Measurements from ENCODE around the gene FAM131C.
"Not testable (repeated sequence)": the region's sequence is repeated elsewhere in the genome, so short reads cannot be mapped to it uniquely, and the experiment has no call there.

Gene FAM131C

DNA sequence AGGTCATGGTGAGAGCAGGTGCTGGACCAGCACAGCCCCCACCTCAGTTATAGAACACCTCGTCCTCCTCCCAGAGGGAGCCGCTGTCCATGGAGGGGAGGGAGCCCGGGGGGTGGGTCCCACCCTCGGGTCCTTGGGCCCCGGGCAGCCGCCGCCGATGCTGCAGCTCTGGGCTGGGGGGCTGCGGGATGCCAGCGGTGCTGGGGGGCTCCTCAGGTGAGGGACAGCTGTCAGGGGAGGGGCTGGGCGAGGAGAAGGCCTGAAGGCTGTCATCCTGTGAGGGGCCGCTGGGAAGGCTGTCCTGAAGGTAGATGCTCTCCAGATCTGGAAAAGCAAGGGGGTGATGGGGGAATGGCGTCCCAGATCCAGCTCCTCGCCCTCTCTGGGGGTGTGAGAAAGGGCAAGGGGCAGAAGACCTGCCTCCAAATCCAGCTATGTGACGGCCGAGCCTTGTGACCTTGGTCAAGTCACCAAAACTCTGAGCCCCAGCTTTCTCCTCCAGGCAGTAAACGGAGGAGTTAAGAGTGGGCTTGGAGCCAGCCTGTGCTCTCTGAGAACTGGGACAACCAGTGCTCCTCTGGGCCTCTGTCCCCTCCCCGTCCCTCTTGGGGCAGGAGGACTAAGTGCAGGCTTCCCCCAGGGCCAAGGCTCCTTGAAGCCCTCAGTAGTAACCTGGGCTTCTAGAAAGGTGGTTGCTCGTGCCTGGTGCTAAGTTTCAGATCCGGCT, 14.9 kb downstream of the FAM131C start:
- DNase-seq (ENCODE audit: low read depth) = not testable (repeated sequence)

DNA sequence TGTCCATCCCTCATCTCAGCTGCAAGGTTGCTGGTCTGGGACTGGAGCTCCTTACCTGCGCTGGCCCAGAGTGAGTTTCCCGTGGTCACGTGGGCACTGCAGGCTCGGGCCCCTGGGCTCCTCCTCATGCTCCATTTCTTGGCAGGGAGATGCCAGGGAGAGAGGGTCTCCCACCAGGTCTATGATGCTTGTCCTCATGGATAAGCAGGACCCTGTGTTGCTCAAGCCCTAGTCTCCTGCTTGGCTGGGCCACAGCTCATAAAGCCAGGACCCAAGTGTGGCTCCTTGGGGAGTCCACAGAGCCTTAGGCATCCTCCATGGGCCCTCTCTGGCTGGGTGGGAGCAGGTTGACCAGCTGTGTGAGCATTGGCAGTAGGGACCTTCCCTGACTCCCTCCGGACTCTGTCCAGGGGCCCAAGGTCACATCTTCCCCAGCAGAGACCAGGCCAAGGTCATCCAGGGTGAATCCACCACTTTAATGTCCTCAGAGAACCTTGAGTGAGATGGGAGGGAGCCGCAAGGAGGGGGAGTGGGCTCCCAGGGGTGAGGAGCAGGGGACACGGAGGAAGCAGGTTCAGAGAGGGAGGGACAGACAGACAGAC, 16.0 kb downstream of the FAM131C start:
- DNase-seq (ENCODE audit: low read depth) = not testable (repeated sequence)

DNA sequence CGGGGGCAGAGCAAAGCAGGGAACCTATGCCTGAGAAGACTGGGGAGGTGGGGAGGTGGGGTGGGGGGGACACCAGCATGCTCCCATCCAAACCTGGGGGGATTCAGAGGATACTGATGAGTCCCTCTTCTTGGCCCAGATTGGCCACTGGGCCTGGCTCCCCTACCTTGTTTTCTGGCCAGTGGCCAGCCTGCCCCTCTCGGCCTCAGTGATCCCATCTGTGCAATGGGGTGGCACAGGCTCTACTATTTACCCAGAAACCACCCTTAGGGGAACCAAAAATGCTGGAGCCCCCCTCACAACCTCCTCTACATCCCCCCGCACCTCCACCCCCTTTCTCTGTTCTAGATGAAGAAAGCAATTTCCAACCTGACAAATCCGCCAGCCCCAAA, 16.9 kb downstream of the FAM131C start:
- not testable (repeated sequence) for DNase-seq (ENCODE audit: low read depth)

DNA sequence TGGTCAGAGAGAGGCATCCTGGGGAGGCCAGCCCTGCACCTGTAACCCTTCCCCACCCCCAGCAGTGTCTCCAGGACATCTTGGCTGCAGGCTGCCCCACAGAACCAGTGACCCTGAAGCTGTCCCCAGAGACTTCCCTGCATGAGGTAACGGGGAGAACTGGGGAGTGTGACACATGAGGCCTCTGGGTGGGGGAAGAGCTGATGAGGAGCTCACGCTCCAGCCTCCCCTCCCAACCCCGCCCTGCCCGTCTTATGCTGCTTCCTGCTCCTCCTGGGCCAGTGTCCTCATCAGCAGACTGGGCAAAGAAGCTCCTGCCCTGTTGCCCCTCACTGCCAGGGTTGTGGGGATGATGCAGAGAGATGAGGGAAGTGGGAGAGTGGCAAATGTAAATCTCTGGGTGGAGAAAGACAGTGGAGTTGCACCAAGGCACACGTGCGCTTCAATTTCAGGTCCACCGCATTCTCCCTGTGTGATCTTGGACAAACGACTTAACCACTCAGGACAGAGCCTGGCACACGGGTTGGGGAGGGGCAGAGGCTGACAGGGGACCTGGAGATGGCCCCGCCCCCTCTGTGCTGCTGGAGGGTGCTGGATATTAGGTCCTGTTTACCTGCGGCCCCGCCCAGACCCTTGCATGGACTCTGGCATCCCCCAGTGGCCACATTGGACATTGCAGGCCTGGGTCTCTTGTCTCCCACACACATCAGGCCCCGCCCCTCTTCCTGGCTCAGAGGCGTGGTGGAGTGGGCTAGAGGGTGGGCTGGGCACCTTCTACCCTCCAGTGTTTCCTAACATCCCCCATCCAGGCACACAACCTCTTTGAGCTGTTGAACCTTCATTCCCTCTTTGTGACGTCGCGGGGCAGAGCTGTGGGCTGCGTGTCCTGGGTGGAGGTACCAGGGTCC, 17.6 kb downstream of the FAM131C start:
- peak; percentile 83 for DNase-seq (ENCODE audit: low read depth)

DNA sequence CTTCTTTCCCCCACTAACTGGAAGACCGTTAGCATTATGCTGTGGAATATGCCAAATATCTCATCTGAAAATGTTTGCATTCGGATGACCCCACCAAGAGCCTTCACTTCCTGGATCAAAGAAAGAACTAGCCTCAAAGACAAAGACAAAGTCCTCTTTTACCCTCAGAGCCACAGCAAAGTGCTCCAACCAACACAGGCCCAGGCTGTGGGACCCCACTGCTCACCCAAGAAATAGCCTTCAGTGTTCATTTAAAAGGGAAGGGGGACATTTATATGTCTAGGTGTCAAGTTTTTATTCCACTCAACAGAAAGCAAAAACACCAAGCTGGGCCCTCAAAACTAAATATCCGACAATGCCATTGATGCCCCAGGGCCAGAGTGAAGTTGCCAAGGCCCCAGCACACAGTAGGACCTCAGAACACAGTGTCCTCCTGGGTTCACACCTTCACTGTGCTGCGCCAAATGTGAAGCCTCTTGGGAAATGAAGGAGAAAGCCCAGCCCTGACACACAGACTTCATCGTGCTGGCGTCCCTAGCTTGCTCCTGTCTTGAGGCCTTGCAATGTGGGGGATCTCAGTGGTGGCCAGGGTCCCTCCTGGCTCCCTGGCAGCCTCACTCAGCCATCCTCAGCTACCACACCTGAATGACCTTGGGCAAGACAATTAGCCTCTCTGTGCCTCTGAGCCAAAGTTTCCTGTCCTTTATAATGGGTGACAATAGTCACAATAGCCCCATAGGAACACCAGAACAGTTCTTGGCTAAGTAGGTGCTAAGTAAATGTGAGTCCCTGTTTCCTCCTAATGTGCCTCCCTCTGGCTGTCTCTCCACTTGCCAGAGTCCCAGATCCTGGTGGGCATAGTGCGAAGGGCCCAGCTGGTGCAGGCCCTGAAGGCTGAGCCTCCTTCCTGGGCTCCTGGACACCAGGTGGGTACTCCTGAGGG, 18.6 kb downstream of the FAM131C start:
- DNase-seq (ENCODE audit: low read depth) = no peak

DNA sequence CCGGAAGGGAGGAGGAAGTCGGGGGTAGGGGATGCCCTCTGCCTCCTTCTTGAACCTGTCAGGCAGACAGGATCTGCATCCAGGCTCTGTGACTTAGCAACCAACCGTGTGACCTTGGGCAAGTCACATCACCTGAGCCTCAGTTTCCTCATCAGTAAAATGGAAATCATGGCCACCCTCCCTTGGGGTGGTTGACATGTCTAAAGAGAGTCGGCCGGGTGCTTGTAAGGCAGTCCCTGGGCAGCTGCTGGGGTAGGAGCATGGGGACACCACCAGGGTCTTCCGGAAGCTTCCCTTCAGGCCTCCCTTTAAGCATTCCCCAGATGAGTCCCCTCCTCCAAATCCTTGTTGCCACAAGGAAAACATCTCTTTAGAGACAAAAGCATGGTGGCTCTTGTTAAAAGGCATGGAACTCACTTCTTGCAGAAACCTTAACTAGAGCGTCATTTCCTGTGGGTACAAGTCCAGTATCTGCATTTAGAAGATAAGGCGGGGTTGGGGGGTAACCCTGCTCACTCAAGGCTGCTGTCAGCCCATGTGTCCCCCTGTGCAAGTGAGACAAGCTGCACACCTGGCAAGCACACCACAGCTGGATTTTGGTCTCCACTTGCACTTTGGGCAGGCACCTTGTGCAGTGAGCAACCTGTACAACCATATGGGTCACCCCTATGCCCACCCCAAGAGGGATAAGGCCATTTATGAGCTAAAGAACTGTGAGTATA, 19.5 kb downstream of the FAM131C start:
- no peak for DNase-seq (ENCODE audit: low read depth)

DNA sequence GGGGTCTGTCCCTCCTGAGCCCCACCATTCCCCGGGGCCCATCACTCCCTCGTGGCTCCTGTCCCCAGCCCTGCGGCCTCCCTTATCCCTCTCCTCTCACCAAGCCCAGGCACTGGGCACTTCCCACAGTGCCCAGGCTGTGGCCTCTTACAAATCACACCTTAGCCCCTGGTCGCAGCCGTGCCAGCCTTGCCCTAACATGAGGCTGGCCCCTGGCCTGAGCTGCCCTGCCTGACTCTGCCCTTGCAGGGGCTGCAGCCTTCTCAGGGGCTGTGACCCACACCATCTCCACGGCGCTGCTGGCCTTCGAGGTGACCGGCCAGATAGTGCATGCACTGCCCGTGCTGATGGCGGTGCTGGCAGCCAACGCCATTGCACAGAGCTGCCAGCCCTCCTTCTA, 21.5 kb downstream of the FAM131C start:
- not testable (repeated sequence) for DNase-seq (ENCODE audit: low read depth)

DNA sequence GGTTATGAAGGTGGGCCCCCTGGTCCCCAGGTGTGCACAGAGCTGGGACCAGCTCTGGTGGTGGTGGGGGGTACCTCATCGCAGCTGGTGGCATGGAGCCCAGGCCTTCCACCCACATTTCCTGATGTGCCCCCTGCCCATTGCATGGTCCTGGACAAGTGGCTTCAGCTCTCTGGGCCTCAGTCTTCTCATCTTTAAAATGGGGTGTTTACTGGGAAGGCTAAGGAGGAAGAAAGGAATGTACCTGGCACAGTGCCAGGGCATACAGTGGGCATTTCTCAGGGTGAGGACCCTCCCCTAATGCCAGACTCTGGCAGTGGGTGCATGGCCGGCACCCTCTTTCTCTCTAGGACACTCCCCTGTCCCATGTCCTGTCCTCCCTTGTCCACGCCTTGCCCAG, 22.4 kb downstream of the FAM131C start:
- no peak for DNase-seq (ENCODE audit: low read depth)

DNA sequence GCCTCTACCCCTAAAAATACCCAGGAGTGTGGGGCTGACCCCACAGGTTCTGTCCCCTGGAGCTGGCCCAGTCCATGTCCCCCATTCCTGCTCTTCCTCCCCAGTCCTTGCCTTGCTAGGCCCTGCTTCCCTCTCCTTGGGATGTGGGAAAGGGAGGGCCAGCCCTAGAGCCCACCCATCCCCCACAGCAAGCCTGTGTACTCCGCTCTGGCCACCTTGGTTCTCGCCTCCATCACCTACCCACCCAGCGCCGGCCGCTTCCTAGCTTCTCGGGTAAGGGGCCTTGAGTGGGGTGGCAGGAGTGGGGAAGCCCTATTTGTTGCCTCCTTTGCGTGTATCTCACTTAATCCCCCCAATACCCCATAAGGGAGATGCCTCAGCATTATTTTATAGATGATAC, 23.1 kb downstream of the FAM131C start:
- DNase-seq (ENCODE audit: low read depth) = no peak

DNA sequence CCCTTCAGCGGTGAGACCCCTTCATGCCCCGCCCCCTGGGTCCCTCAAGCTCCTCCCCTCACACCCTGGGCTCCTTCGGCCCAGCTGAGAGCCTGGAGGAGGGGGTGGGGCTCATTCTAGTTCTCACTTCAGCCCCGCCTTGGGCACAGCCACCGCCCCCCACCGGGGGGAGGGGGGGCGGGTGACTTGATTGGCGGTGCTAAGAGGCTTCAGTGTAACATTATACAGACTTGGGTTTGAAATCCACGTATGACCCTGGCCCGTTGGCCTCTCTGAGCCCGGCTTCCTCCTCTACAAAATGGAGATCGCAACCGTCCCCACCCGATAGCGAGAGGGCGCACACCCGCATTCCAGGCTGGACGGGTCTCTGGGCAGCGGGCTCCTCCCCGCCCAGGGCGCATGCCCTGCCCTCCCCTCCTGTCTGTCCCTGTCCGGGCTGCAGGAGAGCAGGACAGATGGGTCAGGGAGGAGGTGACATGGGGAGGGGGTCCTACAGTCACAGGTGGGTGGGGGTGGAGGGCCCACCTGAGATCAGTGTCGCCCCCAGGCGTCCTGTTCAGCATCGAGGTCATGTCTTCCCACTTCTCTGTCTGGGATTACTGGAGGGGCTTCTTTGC, 24.8 kb downstream of the FAM131C start:
- peak; percentile 28 for DNase-seq (ENCODE audit: low read depth)

DNA sequence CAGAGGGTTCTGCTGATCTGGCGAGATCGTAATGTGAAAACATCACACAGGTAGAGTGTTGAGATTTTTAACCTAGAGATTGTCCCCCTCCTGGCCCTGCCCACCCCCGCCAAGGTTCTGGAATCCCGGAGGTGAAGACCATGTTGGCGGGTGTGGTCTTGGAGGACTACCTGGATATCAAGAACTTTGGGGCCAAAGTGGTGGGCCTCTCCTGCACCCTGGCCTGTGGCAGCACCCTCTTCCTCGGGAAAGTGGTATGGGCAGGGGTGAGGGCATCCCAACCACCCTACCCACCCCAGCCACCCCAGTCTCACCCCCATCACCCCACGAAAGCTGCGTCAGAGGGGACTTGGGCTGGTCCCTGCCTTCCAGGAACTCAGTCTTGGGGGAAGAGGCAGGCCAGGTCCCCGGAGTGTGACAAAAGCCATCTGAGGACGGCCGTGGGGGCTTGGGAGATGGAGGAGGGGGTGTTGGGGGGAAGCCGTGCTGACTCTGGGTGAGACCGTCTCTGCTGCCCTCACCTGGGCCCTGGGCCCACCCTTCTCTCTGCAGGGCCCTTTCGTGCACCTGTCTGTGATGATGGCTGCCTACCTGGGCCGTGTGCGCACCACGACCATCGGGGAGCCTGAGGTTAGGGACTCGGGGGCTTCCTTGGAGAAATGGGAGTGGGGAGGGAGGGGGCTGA, 25.5 kb downstream of the FAM131C start:
- DNase-seq (ENCODE audit: low read depth) = no peak

DNA sequence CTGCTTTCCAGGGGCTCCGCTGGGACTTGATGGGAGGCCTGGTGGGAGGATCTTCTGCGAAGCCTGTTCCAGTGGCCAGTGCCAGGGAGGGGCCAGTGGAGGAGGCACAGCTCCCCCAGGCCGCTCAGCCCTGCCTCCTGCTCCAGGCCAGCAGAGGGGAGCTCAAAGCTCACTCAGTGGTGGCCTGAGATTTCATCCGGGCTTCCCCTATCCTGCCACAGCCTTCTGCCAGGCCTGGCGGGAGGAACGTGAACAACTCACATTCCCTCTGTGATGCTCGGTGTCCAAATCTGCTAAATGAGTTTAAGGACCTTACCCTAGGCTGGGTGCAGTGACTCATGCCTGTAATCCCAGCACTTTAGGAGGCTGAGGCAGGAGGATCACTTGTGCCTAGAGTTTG, 26.6 kb downstream of the FAM131C start:
- DNase-seq (ENCODE audit: low read depth) = no peak

DNA sequence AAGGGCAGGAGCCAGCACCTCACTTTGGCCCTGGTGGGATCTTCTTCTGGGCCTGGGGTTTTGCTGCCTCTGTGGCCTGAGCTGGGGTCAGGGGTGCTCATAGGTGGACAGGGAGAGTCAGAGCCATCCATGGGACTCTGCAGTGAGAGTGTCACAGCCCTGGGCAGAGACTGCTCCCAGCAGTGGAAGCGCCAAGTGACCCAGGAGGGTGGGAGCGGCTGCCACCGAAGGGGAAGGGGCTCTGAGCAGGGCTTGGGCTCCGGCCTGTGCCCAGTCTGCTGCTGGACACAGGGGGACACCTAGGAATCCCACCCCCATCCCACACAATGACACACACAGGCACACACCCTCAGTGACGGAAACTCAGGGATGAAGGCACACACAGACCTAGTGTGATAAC, 29.5 kb downstream of the FAM131C start:
- DNase-seq (ENCODE audit: low read depth) = no peak

DNA sequence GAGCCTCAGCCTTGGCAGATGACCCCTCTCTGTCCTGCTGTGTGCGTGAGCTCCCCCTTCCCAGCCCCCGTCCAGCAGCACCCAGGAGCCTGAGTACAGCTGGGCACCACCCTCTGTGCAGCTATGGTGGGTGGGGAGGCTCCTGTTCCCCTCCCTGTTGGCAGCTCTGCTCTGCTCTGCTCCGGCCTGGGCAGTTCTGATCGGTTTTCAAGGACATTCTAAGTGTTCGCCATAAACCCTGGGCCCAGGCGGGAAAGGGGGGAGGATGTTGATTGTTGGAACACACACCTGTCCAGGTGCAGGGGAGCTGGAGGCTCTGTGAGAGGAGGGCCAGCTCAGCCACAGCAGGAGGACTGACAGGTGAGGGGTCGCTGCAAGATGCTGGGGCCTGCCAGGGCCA, 29.9 kb downstream of the FAM131C start, which contains the start of gene CLCNKB:
TSS of gene CLCNKB (plus strand) at position 262 of the 400 bp plus-strand sequence. CDS start 711 bp downstream, outside the sequence.
- no peak for DNase-seq (ENCODE audit: low read depth)

DNA sequence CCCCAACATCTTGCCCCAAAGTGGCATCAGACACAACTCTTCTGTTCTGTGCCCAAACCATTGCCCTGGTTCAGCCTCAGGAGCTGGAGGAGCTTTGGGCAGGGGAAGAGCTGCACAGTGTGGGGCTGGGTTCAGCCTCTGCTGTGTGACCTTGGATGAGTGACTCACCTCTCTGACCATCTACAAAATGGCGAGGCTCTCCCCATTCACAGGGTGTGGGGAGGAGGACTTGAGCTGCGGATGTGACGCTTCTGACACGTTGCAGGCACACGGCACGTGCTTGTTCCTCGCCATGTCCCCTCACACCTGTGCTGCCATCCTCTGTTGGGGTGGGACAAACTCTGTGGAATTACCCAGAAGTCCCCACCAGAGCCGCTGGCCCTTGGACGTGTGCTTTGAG, 30.8 kb downstream of the FAM131C start:
- not testable (repeated sequence) for DNase-seq (ENCODE audit: low read depth)

DNA sequence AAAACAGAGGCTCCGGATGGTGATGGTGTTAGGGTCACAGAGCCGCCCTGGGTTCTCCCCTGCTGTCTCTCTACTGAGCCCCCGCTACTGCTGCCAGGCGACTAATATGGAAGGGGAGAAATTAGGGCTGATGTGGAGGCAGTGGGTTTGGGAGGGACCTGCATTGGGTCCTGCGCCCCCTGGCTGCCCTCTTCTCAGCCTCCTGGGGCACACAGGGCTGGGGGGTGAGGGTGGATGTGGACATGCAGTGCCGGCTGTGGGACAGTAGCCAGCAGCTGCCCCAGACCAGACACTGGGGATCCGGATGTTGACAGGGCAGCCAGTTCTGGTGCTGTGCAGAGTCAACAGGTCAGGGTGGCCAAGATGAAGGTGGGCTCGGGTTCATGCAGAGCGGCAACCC, 31.4 kb downstream of the FAM131C start:
- no peak for DNase-seq (ENCODE audit: low read depth)

DNA sequence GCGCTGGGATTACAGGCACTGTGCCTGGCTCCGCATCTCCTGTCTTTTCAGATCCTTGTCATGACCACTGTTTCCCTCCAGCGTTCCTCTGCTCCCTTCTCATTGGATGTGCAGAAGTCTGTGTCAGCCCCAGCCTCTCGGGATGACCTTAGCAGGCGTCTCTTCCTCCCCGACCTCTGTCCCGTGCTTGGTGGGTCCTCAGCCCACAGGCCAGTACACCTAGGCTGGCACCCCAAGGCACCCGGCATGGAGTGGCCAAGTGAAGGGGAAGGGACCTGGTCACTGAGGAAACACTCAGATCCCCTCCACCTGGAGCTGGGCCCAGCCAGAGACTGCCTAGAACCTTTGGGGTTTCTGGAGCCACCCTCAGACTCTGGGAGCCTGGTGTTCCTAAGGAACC, 32.3 kb downstream of the FAM131C start:
- no peak for DNase-seq (ENCODE audit: low read depth)

DNA sequence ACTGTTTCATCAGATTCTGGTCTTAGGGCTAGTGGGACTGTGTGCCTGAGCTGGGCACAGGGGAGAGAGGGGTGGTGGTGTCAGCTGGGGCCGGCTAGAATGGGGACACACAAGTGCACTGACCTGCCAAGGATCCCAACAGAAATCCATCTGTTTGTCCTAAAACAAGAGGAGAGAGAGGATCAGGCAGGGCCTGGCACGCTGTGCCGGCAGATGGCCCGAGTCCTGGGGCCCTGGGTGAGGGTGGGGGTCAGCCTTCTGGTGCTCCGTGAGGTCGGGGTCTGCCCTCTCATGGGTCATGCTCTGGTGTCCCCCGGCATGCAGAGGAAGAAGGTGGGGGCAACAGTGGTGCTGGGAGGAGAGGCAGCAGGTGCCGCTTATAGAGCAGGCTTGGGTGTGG, 33.6 kb downstream of the FAM131C start:
- DNase-seq (ENCODE audit: low read depth) = not testable (repeated sequence)

DNA sequence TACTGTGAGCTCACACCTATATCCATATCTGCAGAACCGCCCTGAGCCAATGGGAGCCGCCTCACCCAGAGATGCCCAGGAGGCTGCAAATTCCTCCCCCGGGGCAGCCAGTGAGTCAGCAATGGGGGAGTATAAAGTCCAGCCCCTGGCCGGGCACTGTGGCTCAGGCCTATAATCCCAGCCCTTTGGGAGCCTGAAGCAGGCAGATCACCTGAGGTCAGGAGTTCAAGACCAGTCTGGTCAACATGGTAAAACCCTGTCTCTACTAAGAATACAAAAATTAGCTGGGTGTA, 34.9 kb downstream of the FAM131C start:
- no peak for DNase-seq (ENCODE audit: low read depth)

DNA sequence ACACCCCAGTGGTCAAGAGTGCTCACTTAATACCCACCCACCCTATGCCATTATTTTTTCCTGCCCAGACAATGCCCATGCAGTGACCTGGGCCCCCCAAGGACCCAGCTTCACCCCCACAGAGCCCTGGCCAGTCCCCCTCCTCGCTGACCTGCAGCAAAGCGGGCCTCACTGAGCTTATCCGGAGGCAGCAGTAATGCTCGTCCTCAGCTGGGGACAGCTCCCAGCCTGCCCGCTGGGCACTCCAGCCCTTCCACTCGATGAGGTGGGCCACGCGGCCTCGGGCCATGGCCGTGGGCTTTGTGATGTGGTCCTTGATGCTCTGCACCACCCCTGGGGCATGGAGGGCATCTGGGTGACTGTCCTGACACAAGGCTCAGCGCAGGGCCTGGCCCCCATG, 37.0 kb downstream of the FAM131C start:
- not testable (repeated sequence) for DNase-seq (ENCODE audit: low read depth)
